Activated CD4-positive, CD25-positive, alpha-beta regulatory T cell treated with anti-CD3 and anti-CD28 coated beads, Interleukin-2, amount 50 U/mL, for 24 hours (primary cell): ENCODE results near the gene TSHR.
"Not testable (repeated sequence)": the region's sequence is repeated elsewhere in the genome, so short reads cannot be mapped to it uniquely, and the experiment has no call there.

ENCODE experiments used
- ATAC-seq, 2 donors: fragments of 150-1000 bp; cut with Tn5 transposase; one replicate each; pipeline ENCODE4 v1.10.0; 2021; ENCODE audit warnings: mild to moderate bottlenecking in 1 of 2, moderate library complexity in 1 of 2

The TSHR gene

GRCh38 chr14:81004575-81004974 lies 49.2 kb downstream of the TSHR start:
- no peak for ATAC-seq

DNA sequence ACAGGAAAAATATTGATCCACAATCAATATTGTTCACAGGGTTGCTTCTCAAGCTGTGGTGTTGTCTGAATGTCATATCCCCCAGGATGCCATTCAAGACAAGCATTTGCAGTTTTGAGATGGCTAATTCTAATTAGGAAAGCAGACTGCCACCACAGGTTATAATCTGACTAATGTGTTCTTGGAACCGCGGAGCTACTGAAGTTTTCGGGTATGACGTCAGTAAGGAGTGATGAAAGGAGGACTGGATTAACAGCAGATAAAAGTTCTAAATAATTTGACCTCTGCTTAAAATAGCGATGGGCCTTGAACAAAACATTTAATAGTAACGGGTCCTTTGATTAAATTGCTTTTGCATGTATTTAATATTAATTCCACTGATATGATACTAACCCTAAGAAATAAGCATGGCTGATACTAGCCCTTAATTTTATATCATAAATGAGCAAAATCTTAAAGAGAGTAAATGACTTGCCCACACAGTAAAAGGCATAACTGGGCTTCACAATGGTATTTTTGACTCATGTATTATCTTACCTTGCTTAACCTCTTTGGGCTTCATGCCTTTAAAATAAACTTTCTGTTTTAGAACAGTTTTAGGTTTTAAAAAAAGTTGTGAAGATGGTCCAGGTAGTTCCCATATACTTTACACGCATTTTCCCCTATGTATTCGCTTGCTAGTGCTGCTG lies 50.3 kb downstream of the TSHR start:
- ATAC-seq = no peak

- ATAC-seq = no peak
Measured at GRCh38 chr14:81006266-81006665, 50.8 kb downstream of the TSHR start.

GRCh38 chr14:81007131-81007530 lies 51.7 kb downstream of the TSHR start:
- ATAC-seq = no peak

- ATAC-seq = no peak
Measured at GRCh38 chr14:81009346-81009745, 53.9 kb downstream of the TSHR start.

DNA sequence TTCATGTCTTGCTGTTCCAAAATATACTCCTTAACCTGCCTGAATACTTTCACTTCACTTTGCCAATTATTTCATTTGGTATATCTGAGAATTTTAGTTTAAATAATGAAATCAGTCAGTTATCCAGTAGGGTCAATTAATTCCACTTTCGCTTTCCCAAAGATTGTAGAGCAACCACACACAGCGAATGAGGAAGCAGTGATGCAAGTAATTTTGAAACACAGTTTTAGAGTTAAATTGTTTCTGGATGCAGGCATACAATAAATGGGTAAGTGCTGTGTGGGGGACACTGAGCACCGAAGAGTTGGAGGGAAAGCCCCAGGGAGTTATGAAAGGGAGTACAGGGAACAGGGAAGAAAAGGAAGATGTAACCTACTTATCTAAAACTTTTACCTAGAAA lies 62.8 kb downstream of the TSHR start:
- ATAC-seq = no peak

- ATAC-seq = no peak
Measured at GRCh38 chr14:81018684-81019083, 63.3 kb downstream of the TSHR start.

DNA sequence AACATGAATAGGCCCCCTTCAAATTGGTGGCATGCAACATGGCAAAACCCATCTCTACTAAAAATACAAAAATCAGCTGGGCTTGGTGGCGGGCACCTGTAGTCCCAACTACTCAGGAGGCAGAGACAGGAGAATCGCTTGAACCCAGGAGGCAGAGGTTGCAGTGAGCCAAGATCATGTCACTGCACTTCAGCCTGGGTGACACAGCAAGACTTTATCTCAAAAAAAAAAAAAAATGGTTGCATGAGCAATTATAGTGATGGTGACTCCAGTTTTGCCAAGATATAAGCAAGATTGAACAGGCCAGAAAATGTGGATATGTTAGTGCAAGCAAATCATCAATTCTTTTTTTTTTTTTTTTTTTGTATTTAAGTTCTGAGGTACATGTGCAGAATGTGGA lies 63.7 kb downstream of the TSHR start:
- ATAC-seq = not testable (repeated sequence)

- ATAC-seq = no peak
Measured at GRCh38 chr14:81023095-81023710, 67.8 kb downstream of the TSHR start.

DNA sequence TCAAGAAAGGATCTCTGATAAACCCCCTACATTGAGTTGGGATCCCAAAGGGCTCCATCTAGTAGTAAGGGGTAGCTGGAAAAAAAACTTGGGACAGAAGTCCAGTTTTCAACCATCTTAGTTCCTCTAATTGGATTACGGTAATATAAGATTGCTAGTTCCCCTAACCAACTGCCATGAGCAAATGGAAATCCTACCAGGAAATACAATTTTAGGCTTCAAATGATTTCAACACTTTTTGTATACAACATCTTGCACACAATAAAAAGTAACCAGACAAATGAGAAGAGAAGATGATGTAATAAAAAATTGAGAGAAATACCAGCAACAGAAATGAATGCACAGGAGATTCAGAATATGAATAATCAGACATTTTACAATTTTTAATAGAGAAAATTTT lies 73.0 kb downstream of the TSHR start:
- no peak for ATAC-seq

- ATAC-seq = no peak
Measured at GRCh38 chr14:81031488-81031887, 76.1 kb downstream of the TSHR start.

- ATAC-seq = no peak
Measured at GRCh38 chr14:81033698-81034240, 78.3 kb downstream of the TSHR start.

GRCh38 chr14:81042438-81042837 lies 87.0 kb downstream of the TSHR start:
- no peak for ATAC-seq

DNA sequence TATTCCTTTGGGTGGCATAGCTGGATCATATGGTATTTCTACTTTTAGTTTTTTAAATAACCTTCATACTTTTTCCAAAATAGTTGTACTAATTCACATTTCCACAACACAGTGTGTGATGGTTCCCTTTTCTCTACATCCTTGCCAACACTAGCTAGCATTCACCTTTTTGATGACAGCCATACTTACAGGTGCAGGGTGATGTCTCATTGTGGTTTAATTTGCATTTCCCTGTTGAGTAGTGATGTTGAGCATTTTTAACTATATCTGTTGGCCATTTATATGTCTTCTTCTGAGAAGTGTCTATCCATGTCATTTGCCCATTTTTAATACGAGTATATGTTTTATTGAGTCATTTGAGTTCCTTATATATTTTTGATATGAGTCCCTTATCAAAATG lies 96.1 kb downstream of the TSHR start:
- no peak for ATAC-seq

GRCh38 chr14:81054057-81054456 lies 98.6 kb downstream of the TSHR start:
- ATAC-seq = not testable (repeated sequence)

- ATAC-seq = no peak
Measured at GRCh38 chr14:81055971-81056370, 100.5 kb downstream of the TSHR start.

- ATAC-seq = no peak
Measured at GRCh38 chr14:81062380-81062779, 107.0 kb downstream of the TSHR start.

GRCh38 chr14:81062816-81063215 lies 107.4 kb downstream of the TSHR start:
- ATAC-seq = peak in 1 of 2 donors; percentile 55

GRCh38 chr14:81066672-81067071 lies 111.3 kb downstream of the TSHR start:
- no peak for ATAC-seq

GRCh38 chr14:81067156-81067555 lies 111.7 kb downstream of the TSHR start:
- no peak for ATAC-seq

DNA sequence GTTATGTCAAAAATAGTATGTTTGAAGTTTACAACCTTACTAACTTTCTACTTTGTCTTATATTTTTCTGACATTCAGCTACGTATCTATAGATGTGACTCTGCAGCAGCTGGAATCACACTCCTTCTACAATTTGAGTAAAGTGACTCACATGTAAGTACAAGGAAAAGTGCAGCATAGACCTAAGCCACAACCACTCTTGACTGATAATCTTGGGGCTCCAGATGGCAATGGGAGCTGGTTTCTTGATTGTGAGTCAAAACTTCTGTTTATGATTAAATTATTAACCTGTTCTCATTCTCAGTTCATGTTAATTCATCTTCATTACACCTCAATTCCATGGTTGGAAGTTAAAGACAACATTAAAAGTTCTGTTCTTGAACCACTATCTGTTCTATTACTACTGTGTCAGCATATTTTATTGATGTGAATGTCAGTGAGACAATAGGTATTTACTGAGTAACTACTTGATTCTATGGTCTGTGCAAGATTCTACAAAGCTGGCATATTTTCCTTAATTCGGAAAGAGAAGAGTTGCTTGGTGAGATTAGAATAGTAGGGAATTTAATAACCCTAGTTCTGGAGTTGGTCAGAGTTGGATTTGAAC lies 112.9 kb downstream of the TSHR start:
- ATAC-seq = no peak

GRCh38 chr14:81070511-81070910 lies 115.1 kb downstream of the TSHR start:
- no peak for ATAC-seq

- ATAC-seq = no peak
Measured at GRCh38 chr14:81085596-81085995, 130.2 kb downstream of the TSHR start.

DNA sequence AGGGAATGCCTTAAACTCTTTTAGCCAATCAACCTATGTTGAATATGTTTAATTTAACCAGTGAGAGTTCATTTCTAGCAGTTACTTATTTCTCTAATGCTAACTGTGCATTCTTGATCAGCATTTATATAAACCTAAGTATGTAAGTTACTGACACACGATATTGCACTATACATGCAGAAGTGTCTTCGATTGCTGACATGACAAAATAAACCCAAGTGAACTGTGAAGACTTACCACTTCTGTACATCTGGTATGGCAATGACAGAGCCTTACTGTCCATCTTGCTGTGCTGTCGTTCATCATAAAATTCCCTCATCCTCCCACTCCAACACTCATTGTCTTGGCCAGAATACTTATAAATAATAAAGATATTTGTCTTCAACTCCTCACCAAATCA lies 131.8 kb downstream of the TSHR start:
- no peak for ATAC-seq
